Esophagus squamous epithelium (tissue), 4 donors: ENCODE data around the gene VMAC.

ENCODE experiments used
- POLR2A ChIP-seq, 4 donors: fragments of 450-650 bp; IDR thresholded peaks; one replicate each; pipeline ENCODE4 v1.6.1; 2017; ENCODE audit warnings: antibody characterized with exemption in 4 of 4, mild to moderate bottlenecking in 4 of 4, moderate library complexity in 3 of 4
- TF ChIP-seq, protein P1 (sequence below), 6 experiments: fragments of 450-650 bp in 4 of 6; fragments of 200-600 bp in 2 of 6; sonication (generic) in 2 of 6; IDR thresholded peaks; one replicate each; pipeline ENCODE4 v1.5.1; 2016 to 2019; ENCODE audit warnings: antibody characterized with exemption in 6 of 6, mild to moderate bottlenecking in 4 of 6, moderate library complexity in 4 of 6

- TF ChIP-seq, protein P1, sequence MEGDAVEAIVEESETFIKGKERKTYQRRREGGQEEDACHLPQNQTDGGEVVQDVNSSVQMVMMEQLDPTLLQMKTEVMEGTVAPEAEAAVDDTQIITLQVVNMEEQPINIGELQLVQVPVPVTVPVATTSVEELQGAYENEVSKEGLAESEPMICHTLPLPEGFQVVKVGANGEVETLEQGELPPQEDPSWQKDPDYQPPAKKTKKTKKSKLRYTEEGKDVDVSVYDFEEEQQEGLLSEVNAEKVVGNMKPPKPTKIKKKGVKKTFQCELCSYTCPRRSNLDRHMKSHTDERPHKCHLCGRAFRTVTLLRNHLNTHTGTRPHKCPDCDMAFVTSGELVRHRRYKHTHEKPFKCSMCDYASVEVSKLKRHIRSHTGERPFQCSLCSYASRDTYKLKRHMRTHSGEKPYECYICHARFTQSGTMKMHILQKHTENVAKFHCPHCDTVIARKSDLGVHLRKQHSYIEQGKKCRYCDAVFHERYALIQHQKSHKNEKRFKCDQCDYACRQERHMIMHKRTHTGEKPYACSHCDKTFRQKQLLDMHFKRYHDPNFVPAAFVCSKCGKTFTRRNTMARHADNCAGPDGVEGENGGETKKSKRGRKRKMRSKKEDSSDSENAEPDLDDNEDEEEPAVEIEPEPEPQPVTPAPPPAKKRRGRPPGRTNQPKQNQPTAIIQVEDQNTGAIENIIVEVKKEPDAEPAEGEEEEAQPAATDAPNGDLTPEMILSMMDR (IDR thresholded peaks at IDR 0.05), result no peak
- TF ChIP-seq POLR2A (IDR thresholded peaks at IDR 0.05), result no peak
Observed at GRCh38 chr19:5911366-5911765, 6.7 kb downstream of the VMAC start.
